ENCODE data around the gene PRR29. TPM values are rescaled to one million over a fixed set of nuclear protein-coding genes. Genes with fewer than 3 reads are reported as not detected.
"Not testable (repeated sequence)": the region's sequence is repeated elsewhere in the genome, so short reads cannot be mapped to it uniquely, and the experiment has no call there.

PRR29 gene
- total RNA-seq, 1 experiment from 2014 or later = not detected

GRCh38 chr17:63974594-63975192 lies 23.5 kb upstream of the PRR29 start:
- DNase-seq (ENCODE audit: low read depth) = peak; percentile 70

GRCh38 chr17:63975541-63976092 lies 22.5 kb upstream of the PRR29 start:
- no peak for DNase-seq (ENCODE audit: low read depth)

- DNase-seq (ENCODE audit: low read depth) = no peak
Observed at GRCh38 chr17:63976702-63977101, 21.4 kb upstream of the PRR29 start.

- no peak for DNase-seq (ENCODE audit: low read depth)
Observed at GRCh38 chr17:63978272-63979200, 19.6 kb upstream of the PRR29 start.

- DNase-seq (ENCODE audit: low read depth) = not testable (repeated sequence)
Observed at GRCh38 chr17:63982641-63983040, 15.5 kb upstream of the PRR29 start.

- no peak for DNase-seq (ENCODE audit: low read depth)
Observed at GRCh38 chr17:63983320-63983719, 14.8 kb upstream of the PRR29 start.

GRCh38 chr17:63984236-63984635 lies 13.9 kb upstream of the PRR29 start:
- DNase-seq (ENCODE audit: low read depth) = peak; percentile 68

- peak; percentile 92 for DNase-seq (ENCODE audit: low read depth)
Observed at GRCh38 chr17:63984651-63985386, 13.3 kb upstream of the PRR29 start.

- DNase-seq (ENCODE audit: low read depth) = no peak
Observed at GRCh38 chr17:63985387-63986140, 12.6 kb upstream of the PRR29 start.

GRCh38 chr17:63986821-63987220 lies 11.3 kb upstream of the PRR29 start:
- DNase-seq (ENCODE audit: low read depth) = no peak

- no peak for DNase-seq (ENCODE audit: low read depth)
Observed at GRCh38 chr17:63987221-63988126, 10.7 kb upstream of the PRR29 start.

- DNase-seq (ENCODE audit: low read depth) = no peak
Observed at GRCh38 chr17:63988127-63988478, 10.0 kb upstream of the PRR29 start.

- DNase-seq (ENCODE audit: low read depth) = no peak
Observed at GRCh38 chr17:63988741-63989621, 9.2 kb upstream of the PRR29 start.

- DNase-seq (ENCODE audit: low read depth) = no peak
Observed at GRCh38 chr17:63989622-63990345, 8.4 kb upstream of the PRR29 start.

- no peak for DNase-seq (ENCODE audit: low read depth)
Observed at GRCh38 chr17:63991611-63992010, 6.5 kb upstream of the PRR29 start.

GRCh38 chr17:63993368-63993985 lies 4.7 kb upstream of the PRR29 start:
- DNase-seq (ENCODE audit: low read depth) = no peak

GRCh38 chr17:63995626-63996025 lies 2.5 kb upstream of the PRR29 start:
- no peak for DNase-seq (ENCODE audit: low read depth)
